HEK293 (cell line): ENCODE data around the gene NELL1.

Source experiments
- CTCF ChIA-PET: fragments of 350-600 bp; formaldehyde crosslinking; extraction: SDS; loops from one replicate; lab custom pipeline; 2021; ENCODE audit warnings: antibody characterized with exemption; lab: Yijun Ruan, JAX
- POLR2A ChIA-PET: fragments of 300-600 bp; formaldehyde crosslinking; extraction: SDS; loops from one replicate; lab custom pipeline; 2020; ENCODE audit warnings: antibody characterized with exemption, inconsistent platforms; lab: Yijun Ruan, JAX
- H3K27ac ChIP-seq: fragments of 200-500 bp; sonication (Bioruptor generic); 2 replicates; pipeline ENCODE4 v1.5.1; 2014; ENCODE audit warnings: low read depth, low read length, control low read depth, inconsistent platforms; ENCODE audit errors: extremely low read depth
- H3K36me3 ChIP-seq, 2 experiments: fragments of 200-500 bp in 1 of 2; sonication (Bioruptor generic) in 1 of 2; 1 replicate in 1 of 2; 2 replicates in 1 of 2; pipeline ENCODE4 v1.5.1; 2014 to 2017; ENCODE audit warnings: inconsistent platforms in 2 of 2, low read length in 2 of 2; ENCODE audit not compliant: control insufficient read depth in 2 of 2, insufficient read depth in 1 of 2
- H3K4me1 ChIP-seq: fragments of 200-500 bp; sonication (Bioruptor generic); 2 replicates; pipeline ENCODE4 v1.5.1; 2014; ENCODE audit warnings: mild to moderate bottlenecking, low read length, inconsistent platforms; ENCODE audit not compliant: control insufficient read depth, insufficient read depth
- H3K4me3 ChIP-seq: 2 replicates; pipeline ENCODE4 v1.5.1; 2011; ENCODE audit warnings: low read depth, mild to moderate bottlenecking, control low read depth, low read length, moderate library complexity
- H3K9me3 ChIP-seq: fragments of 200-500 bp; sonication (Bioruptor generic); 2 replicates; pipeline ENCODE4 v1.5.1; 2014; ENCODE audit warnings: low read depth, low read length, inconsistent platforms; ENCODE audit not compliant: control insufficient read depth, insufficient read depth
- SP2 ChIP-seq: fragments of 450-650 bp; formaldehyde crosslinking; IDR thresholded peaks from 2 replicates; pipeline ENCODE4 v1.5.1; 2016; ENCODE audit warnings: missing biosample characterization, missing genetic modification characterization
- ZBTB6 ChIP-seq: fragments of 450-650 bp; formaldehyde crosslinking; IDR thresholded peaks from 2 replicates; pipeline ENCODE4 v1.5.1; 2017; ENCODE audit warnings: missing biosample characterization, missing genetic modification characterization
- ZFP3 ChIP-seq: fragments of 450-650 bp; formaldehyde crosslinking; IDR thresholded peaks from 2 replicates; pipeline ENCODE4 v1.5.1; 2016; ENCODE audit warnings: low read depth, missing biosample characterization, missing genetic modification characterization
- ZIC2 ChIP-seq: fragments of 450-650 bp; formaldehyde crosslinking; IDR thresholded peaks from 2 replicates; pipeline ENCODE4 v1.5.1; 2016; ENCODE audit warnings: missing biosample characterization, missing genetic modification characterization
- ZNF112 ChIP-seq: fragments of 450-650 bp; formaldehyde crosslinking; IDR thresholded peaks from 2 replicates; pipeline ENCODE4 v1.5.0; 2017; ENCODE audit warnings: missing biosample characterization, missing genetic modification characterization
- ZNF175 ChIP-seq: fragments of 450-650 bp; formaldehyde crosslinking; IDR thresholded peaks from 2 replicates; pipeline ENCODE4 v1.5.1; 2016; ENCODE audit warnings: missing biosample characterization, missing genetic modification characterization
- ZNF274 ChIP-seq, 2 experiments: fragments of 200-500 bp in 1 of 2; fragments of 450-650 bp in 1 of 2; sonication (Bioruptor generic) in 1 of 2; formaldehyde crosslinking in 1 of 2; IDR thresholded peaks; 2 replicates each; pipeline versions ENCODE4 v1.5.1 to v1.6.1; 2014 to 2016; ENCODE audit warnings: borderline replicate concordance in 1 of 2, inconsistent platforms in 1 of 2, low read length in 1 of 2, missing biosample characterization in 1 of 2, missing genetic modification characterization in 1 of 2
- ZNF302 ChIP-seq: fragments of 450-650 bp; formaldehyde crosslinking; IDR thresholded peaks from 2 replicates; pipeline ENCODE4 v1.5.1; 2016; ENCODE audit warnings: missing biosample characterization, missing genetic modification characterization, low read depth
- ZNF350 ChIP-seq: fragments of 450-650 bp; formaldehyde crosslinking; IDR thresholded peaks from 2 replicates; pipeline ENCODE4 v1.5.0; 2017; ENCODE audit warnings: missing biosample characterization, mild to moderate bottlenecking, missing genetic modification characterization
- ZNF366 ChIP-seq: fragments of 450-650 bp; formaldehyde crosslinking; conservative IDR thresholded peaks from 2 replicates; pipeline ENCODE4 v1.5.1; 2016; ENCODE audit warnings: missing biosample characterization, missing genetic modification characterization
- ZNF473 ChIP-seq: fragments of 450-650 bp; formaldehyde crosslinking; IDR thresholded peaks from 2 replicates; pipeline ENCODE4 v1.5.1; 2017; ENCODE audit warnings: missing biosample characterization, missing genetic modification characterization
- ZNF555 ChIP-seq: fragments of 450-650 bp; formaldehyde crosslinking; conservative IDR thresholded peaks from 2 replicates; pipeline ENCODE4 v1.5.1; 2017; ENCODE audit warnings: missing biosample characterization, mild to moderate bottlenecking, missing genetic modification characterization, inconsistent platforms
- ZNF76 ChIP-seq: fragments of 450-650 bp; formaldehyde crosslinking; IDR thresholded peaks from 2 replicates; pipeline ENCODE4; 2016; ENCODE audit warnings: low read depth, missing biosample characterization, missing genetic modification characterization, borderline replicate concordance
- ZNF785 ChIP-seq: fragments of 450-650 bp; formaldehyde crosslinking; IDR thresholded peaks from 2 replicates; pipeline ENCODE4 v1.5.1; 2016; ENCODE audit warnings: missing biosample characterization, missing genetic modification characterization
- ZSCAN4 ChIP-seq: fragments of 450-650 bp; formaldehyde crosslinking; IDR thresholded peaks from 2 replicates; pipeline ENCODE4 v1.5.1; 2017; ENCODE audit warnings: missing biosample characterization, missing genetic modification characterization
- TF ChIP-seq, protein P1 (sequence below): fragments of 450-650 bp; formaldehyde crosslinking; IDR thresholded peaks from 2 replicates; pipeline ENCODE4 v1.5.1; 2016; ENCODE audit warnings: missing biosample characterization, missing genetic modification characterization
- TF ChIP-seq, protein P2 (sequence below): fragments of 450-650 bp; formaldehyde crosslinking; IDR thresholded peaks from 2 replicates; pipeline ENCODE4 v1.5.1; 2017; ENCODE audit warnings: missing biosample characterization, missing genetic modification characterization
- TF ChIP-seq, protein P3 (sequence below): IDR thresholded peaks from 2 replicates; pipeline ENCODE4 v1.6.1; 2011; ENCODE audit warnings: mild to moderate bottlenecking, low read depth, low read length, borderline replicate concordance
- TF ChIP-seq, protein P4 (sequence below): fragments of 450-650 bp; formaldehyde crosslinking; IDR thresholded peaks from 2 replicates; pipeline ENCODE4 v1.5.1; 2016; ENCODE audit warnings: missing biosample characterization, missing genetic modification characterization
- TF ChIP-seq, protein P5 (sequence below): fragments of 450-650 bp; formaldehyde crosslinking; IDR thresholded peaks from 2 replicates; pipeline ENCODE4; 2016; ENCODE audit warnings: missing biosample characterization, missing genetic modification characterization

NELL1 gene

DNA sequence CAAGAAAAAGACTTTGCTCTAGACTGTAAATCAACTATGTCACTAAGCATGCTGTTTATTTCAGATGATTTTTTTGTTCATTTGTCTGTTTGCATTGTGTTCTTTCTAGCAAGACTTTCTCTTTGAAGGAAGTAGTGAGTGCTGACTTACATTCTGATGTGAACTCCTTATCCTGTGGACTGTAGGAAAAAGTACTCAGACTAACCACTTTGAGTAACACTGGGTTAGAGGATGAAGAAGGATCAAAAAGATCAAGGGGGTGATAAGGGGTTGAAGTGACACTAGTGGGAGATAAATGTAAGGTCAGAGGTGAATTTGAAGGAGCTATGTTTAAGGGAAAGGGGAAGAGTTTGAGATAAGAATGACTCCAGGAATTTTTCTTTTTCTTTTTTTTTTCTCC, 369.4 kb downstream of the NELL1 start (continued):
- no peak for TF ChIP-seq ZNF350 (tag by site-specific recombination)

DNA sequence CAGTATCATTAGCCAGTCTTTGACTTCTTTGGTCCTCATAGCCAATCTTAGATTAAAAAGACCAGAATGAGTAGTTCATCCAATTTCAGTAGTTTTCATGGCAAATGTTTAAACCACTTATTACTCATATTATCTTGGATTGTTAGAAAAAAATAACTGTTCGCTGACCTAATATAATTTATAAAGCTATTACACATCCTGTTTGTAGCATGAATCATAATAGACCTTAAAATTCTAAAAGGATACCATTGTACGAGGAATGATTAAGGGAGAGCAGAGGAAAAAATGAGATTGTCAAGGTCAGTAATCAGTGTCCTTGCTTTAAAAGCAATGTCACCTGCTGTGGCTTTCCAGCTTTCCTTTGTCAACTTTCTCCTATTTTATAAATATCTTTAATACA, 371.2 kb downstream of the NELL1 start:
- H3K4me3 ChIP-seq, result no peak overlapping the region
- POLR2A ChIA-PET, result no interaction called here
- H3K4me1 ChIP-seq, result no peaks in the 10 kb centered on the region
- H3K36me3 ChIP-seq, result no peaks in the 10 kb centered on the region
- TF ChIP-seq ZBTB6 (tag by site-specific recombination) (no peak), ZNF274 (IDR thresholded peaks at IDR 0.05; ENCODE audit: low read length) (no peak), ZNF274 (tag by site-specific recombination; IDR thresholded peaks at IDR 0.05; ENCODE audit: borderline replicate concordance) (no peak), ZFP3 (tag by site-specific recombination) (no peak), ZNF175 (tag by site-specific recombination) (no peak), ZNF473 (no peak), ZNF785 (tag by site-specific recombination) (no peak), ZNF112 (no peak), ZSCAN4 (tag by site-specific recombination) (no peak), SP2 (no peak), ZIC2 (tag by site-specific recombination) (no peak)
- TF ChIP-seq, protein P1, sequence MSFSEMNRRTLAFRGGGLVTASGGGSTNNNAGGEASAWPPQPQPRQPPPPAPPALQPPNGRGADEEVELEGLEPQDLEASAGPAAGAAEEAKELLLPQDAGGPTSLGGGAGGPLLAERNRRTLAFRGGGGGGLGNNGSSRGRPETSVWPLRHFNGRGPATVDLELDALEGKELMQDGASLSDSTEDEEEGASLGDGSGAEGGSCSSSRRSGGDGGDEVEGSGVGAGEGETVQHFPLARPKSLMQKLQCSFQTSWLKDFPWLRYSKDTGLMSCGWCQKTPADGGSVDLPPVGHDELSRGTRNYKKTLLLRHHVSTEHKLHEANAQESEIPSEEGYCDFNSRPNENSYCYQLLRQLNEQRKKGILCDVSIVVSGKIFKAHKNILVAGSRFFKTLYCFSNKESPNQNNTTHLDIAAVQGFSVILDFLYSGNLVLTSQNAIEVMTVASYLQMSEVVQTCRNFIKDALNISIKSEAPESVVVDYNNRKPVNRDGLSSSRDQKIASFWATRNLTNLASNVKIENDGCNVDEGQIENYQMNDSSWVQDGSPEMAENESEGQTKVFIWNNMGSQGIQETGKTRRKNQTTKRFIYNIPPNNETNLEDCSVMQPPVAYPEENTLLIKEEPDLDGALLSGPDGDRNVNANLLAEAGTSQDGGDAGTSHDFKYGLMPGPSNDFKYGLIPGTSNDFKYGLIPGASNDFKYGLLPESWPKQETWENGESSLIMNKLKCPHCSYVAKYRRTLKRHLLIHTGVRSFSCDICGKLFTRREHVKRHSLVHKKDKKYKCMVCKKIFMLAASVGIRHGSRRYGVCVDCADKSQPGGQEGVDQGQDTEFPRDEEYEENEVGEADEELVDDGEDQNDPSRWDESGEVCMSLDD (tag by site-specific recombination), result no peak
- TF ChIP-seq, protein P2, sequence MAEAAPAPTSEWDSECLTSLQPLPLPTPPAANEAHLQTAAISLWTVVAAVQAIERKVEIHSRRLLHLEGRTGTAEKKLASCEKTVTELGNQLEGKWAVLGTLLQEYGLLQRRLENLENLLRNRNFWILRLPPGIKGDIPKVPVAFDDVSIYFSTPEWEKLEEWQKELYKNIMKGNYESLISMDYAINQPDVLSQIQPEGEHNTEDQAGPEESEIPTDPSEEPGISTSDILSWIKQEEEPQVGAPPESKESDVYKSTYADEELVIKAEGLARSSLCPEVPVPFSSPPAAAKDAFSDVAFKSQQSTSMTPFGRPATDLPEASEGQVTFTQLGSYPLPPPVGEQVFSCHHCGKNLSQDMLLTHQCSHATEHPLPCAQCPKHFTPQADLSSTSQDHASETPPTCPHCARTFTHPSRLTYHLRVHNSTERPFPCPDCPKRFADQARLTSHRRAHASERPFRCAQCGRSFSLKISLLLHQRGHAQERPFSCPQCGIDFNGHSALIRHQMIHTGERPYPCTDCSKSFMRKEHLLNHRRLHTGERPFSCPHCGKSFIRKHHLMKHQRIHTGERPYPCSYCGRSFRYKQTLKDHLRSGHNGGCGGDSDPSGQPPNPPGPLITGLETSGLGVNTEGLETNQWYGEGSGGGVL, result no peak
- TF ChIP-seq, protein P3, sequence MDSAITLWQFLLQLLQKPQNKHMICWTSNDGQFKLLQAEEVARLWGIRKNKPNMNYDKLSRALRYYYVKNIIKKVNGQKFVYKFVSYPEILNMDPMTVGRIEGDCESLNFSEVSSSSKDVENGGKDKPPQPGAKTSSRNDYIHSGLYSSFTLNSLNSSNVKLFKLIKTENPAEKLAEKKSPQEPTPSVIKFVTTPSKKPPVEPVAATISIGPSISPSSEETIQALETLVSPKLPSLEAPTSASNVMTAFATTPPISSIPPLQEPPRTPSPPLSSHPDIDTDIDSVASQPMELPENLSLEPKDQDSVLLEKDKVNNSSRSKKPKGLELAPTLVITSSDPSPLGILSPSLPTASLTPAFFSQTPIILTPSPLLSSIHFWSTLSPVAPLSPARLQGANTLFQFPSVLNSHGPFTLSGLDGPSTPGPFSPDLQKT, result no peak
- H3K9me3 ChIP-seq, result no peaks in the 10 kb centered on the region
- H3K27ac ChIP-seq, result no peak overlapping the region
- CTCF ChIA-PET, result no interaction called here

GRCh38 chr11:21048626-21049025, 379.2 kb downstream of the NELL1 start:
- Histone ChIP-seq H3K4me3 (no peak overlapping the region), H3K27ac (no peak overlapping the region), H3K36me3 (no peaks in the 10 kb centered on the region)
- CTCF ChIA-PET, result interaction anchor here (0.5 to 0.6 kb wide), 2 partner anchors 10 to 1973 kb away, joined by 3 read pairs; no protein-coding TSS in a partner anchor
- TF ChIP-seq, protein P4, sequence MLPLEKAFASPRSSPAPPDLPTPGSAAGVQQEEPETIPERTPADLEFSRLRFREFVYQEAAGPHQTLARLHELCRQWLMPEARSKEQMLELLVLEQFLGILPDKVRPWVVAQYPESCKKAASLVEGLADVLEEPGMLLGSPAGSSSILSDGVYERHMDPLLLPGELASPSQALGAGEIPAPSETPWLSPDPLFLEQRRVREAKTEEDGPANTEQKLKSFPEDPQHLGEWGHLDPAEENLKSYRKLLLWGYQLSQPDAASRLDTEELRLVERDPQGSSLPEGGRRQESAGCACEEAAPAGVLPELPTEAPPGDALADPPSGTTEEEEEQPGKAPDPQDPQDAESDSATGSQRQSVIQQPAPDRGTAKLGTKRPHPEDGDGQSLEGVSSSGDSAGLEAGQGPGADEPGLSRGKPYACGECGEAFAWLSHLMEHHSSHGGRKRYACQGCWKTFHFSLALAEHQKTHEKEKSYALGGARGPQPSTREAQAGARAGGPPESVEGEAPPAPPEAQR (tag by site-specific recombination), result no peak
- TF ChIP-seq ZNF366 (tag by site-specific recombination) (no peak), ZNF555 (no peak), ZNF76 (tag by site-specific recombination) (no peak), ZNF302 (tag by site-specific recombination) (no peak)
- TF ChIP-seq, protein P5, sequence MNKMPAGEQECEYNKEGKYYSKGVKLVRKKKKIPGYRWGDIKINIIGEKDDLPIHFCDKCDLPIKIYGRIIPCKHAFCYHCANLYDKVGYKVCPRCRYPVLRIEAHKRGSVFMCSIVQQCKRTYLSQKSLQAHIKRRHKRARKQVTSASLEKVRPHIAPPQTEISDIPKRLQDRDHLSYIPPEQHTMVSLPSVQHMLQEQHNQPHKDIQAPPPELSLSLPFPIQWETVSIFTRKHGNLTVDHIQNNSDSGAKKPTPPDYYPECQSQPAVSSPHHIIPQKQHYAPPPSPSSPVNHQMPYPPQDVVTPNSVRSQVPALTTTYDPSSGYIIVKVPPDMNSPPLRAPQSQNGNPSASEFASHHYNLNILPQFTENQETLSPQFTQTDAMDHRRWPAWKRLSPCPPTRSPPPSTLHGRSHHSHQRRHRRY (tag by site-specific recombination), result no peak
- TF ChIP-seq, all 188 proteins: peak for 0
- POLR2A ChIA-PET, result no interaction called here
- Histone ChIP-seq H3K9me3 (no peaks in the 10 kb centered on the region), H3K4me1 (no peaks in the 10 kb centered on the region)
